GM12878 (cell line): ENCODE results near the gene AGAP1. TPM values are rescaled to one million over a fixed set of nuclear protein-coding genes. Genes with fewer than 3 reads are reported as not detected.

Source experiments
- ATAC-seq: fragments of 200-7000 bp; cut with Tn5 transposase; 3 replicates; pipeline ENCODE4 v1.9.1; 2020; ENCODE audit warnings: mild to moderate bottlenecking, moderate library complexity
- BruUV-seq: library from RNA; stranded (reverse); fragments of 400-500 nt; replicated peaks from 2 replicates; lab custom pipeline; 2021; lab: Mats Ljungman, UMichigan
- CTCF ChIA-PET: fragments of 300-600 bp; sonication (Branson Sonifier 250); formaldehyde crosslinking; extraction: SDS; loops from one replicate; lab custom pipeline; 2021; ENCODE audit warnings: inconsistent platforms; lab: Yijun Ruan, JAX
- POLR2A ChIA-PET: fragments of 350-600 bp; formaldehyde crosslinking; extraction: SDS; loops from one replicate; lab custom pipeline; 2021; ENCODE audit warnings: inconsistent platforms; lab: Charles Lee
- RAD21 ChIA-PET: fragments of 300-600 bp; sonication (Branson Sonifier 250); formaldehyde crosslinking; loops from one replicate; lab custom pipeline; 2023; ENCODE audit warnings: antibody characterized with exemption; ENCODE audit not compliant: unreplicated experiment; lab: Charles Lee
- SMC1A ChIA-PET: fragments of 300-600 bp; sonication (Branson Sonifier 250); formaldehyde crosslinking; loops from one replicate; lab custom pipeline; 2023; ENCODE audit not compliant: unreplicated experiment, uncharacterized antibody; lab: Charles Lee
- DNase-seq: peaks from one replicate; pipeline ENCODE4 v3.0.0-alpha.2; 2011; ENCODE audit warnings: low read depth, low spot score
- FAIRE-seq: peaks from 3 replicates; lab custom pipeline; 2011; peaks lifted over from hg19 to GRCh38; lab: Jason Lieb, UNC
- H2AFZ ChIP-seq: 2 replicates; pipeline ENCODE4 v1.6.0; 2011; ENCODE audit warnings: low read depth, low read length, control low read depth; ENCODE audit not compliant: control insufficient read depth
- H3K27ac ChIP-seq: 2 replicates; pipeline ENCODE4 v1.5.1; 2011; ENCODE audit warnings: control low read depth; ENCODE audit not compliant: control insufficient read depth, insufficient read depth
- H3K27me3 ChIP-seq, 2 experiments: replicated peaks in 1 of 2; 2 replicates each; pipeline versions ENCODE4 v1.6.0 to v1.6.1; 2011; ENCODE audit warnings: low read length in 1 of 2; ENCODE audit not compliant: control insufficient read depth in 2 of 2, insufficient read depth in 2 of 2
- H3K36me3 ChIP-seq, 2 experiments: 2 replicates each; pipeline ENCODE4 v1.5.1; 2011; ENCODE audit warnings: low read length in 1 of 2; ENCODE audit not compliant: control insufficient read depth in 2 of 2, insufficient read depth in 2 of 2
- H3K4me1 ChIP-seq: 2 replicates; pipeline ENCODE4 v1.6.1; 2011; ENCODE audit warnings: mild to moderate bottlenecking, low read length, moderate library complexity, mixed read lengths; ENCODE audit not compliant: control insufficient read depth, insufficient read depth
- H3K4me2 ChIP-seq: 2 replicates; pipeline ENCODE4 v1.6.0; 2011; ENCODE audit warnings: control low read depth; ENCODE audit not compliant: control insufficient read depth, insufficient read depth
- H3K4me3 ChIP-seq: fragments of 200-600 bp; sonication (generic); 2 replicates; pipeline ENCODE4 v1.5.1; 2016
- H3K79me2 ChIP-seq: 2 replicates; pipeline ENCODE4 v1.6.0; 2011; ENCODE audit warnings: low read length; ENCODE audit not compliant: control insufficient read depth, insufficient read depth
- H3K9ac ChIP-seq: 2 replicates; pipeline ENCODE4 v1.8.0; 2011; ENCODE audit warnings: low read length, control low read depth, mixed read lengths; ENCODE audit not compliant: control insufficient read depth, insufficient read depth
- H3K9me3 ChIP-seq: replicated peaks from 3 replicates; pipeline ENCODE4 v1.5.1; 2011; ENCODE audit warnings: mild to moderate bottlenecking, low read length; ENCODE audit not compliant: control insufficient read depth, insufficient read depth
- H4K20me1 ChIP-seq: 2 replicates; pipeline ENCODE4 v1.6.0; 2011; ENCODE audit not compliant: control insufficient read depth, insufficient read depth
- BACH1 ChIP-seq: fragments of 450-650 bp; IDR thresholded peaks from 2 replicates; pipeline ENCODE4 v1.6.1; 2017; ENCODE audit warnings: mild to moderate bottlenecking, borderline replicate concordance
- BRCA1 ChIP-seq: IDR thresholded peaks from 2 replicates; pipeline ENCODE4 v1.6.1; 2011; ENCODE audit warnings: low read depth, low read length, improper control_type of control experiment
- FOXK2 ChIP-seq: fragments of 450-650 bp; IDR thresholded peaks from 2 replicates; pipeline ENCODE4 v1.6.1; 2017; ENCODE audit warnings: mild to moderate bottlenecking, moderate library complexity
- NFIC ChIP-seq: IDR thresholded peaks from 2 replicates; pipeline ENCODE4 v1.6.1; 2012; ENCODE audit warnings: low read depth, mild to moderate bottlenecking, inconsistent platforms, low read length, moderate library complexity
- PAX5 ChIP-seq: IDR thresholded peaks from 2 replicates; pipeline ENCODE4 v1.6.1; 2011; ENCODE audit warnings: low read depth, low read length, borderline replicate concordance
- RFX5 ChIP-seq: IDR thresholded peaks from 2 replicates; pipeline ENCODE4 v1.6.1; 2011; ENCODE audit warnings: low read depth, low read length, improper control_type of control experiment
- SUPT20H ChIP-seq: IDR thresholded peaks from 2 replicates; pipeline ENCODE4 v1.6.1; 2011; ENCODE audit warnings: low read depth, mild to moderate bottlenecking, low read length, moderate library complexity, borderline replicate concordance; ENCODE audit not compliant: control insufficient read depth
- TARDBP ChIP-seq: IDR thresholded peaks from 2 replicates; pipeline ENCODE4 v1.6.1; 2016; ENCODE audit warnings: borderline replicate concordance
- WGBS: methylation state at CpG from one replicate; pipeline ENCODE4 v1.1.6; 2016; ENCODE audit warnings: low lambda C conversion rate; ENCODE audit not compliant: insufficient replicate concordance, insufficient coverage; ENCODE audit errors: missing lambda C conversion rate; 5-methylcytosine and 5-hydroxymethylcytosine counted together
- in situ Hi-C: fragments of 300-500 bp; cut with MboI; formaldehyde crosslinking; loops from 9 replicates; pipeline ENCODE4 v1.14.3; 2018; ENCODE audit warnings: mixed read lengths
- intact Hi-C: fragments of 100-400 bp; cut with micrococcal nuclease; formaldehyde crosslinking; loops from one replicate; pipeline ENCODE4 v1.14.2; 2022; ENCODE audit not compliant: unreplicated experiment
- polyA plus RNA-seq, 11 experiments: library from polyadenylated mRNA; depleted of rRNA in 4 of 11; unstranded in 6 of 11; stranded (reverse) in 5 of 11; fragments of >200 nt; fragmentation: Nextera tagmentation in 4 of 11; fragmentation: Illumina TruSeq in 1 of 11; extraction: Ambion mirVana in 4 of 11; extraction: Trizol in 1 of 11; gene quantifications; 1 replicate in 1 of 11; 2 replicates in 10 of 11; pipeline versions ENCODE4 v1.2.1 to v1.2.3, GENCODE V29; 2011 to 2016; ENCODE audit warnings: inconsistent platforms in 2 of 11, missing spikeins in 2 of 11, low read depth in 1 of 11
- total RNA-seq, 4 experiments: library from RNA; depleted of rRNA in 3 of 4; stranded (reverse); fragments of >200 nt in 3 of 4; fragmentation: Illumina TruSeq in 1 of 4; extraction: Trizol in 1 of 4; gene quantifications; 2 replicates each; pipeline versions ENCODE4 v1.2.1 to v1.2.3, GENCODE V29; 2013 to 2021
- TF ChIP-seq, protein P1 (sequence below): fragments of 150-350 bp; IDR thresholded peaks from 2 replicates; pipeline ENCODE4 v1.6.1; 2014; ENCODE audit warnings: mild to moderate bottlenecking, low read depth, low read length
- TF ChIP-seq, protein P2 (sequence below): fragments of 450-650 bp; formaldehyde crosslinking; IDR thresholded peaks from 2 replicates; pipeline ENCODE4 v1.5.0; 2022; ENCODE audit warnings: mild to moderate bottlenecking, missing genetic modification characterization
- TF ChIP-seq, protein P3 (sequence below): IDR thresholded peaks from 2 replicates; pipeline ENCODE4 v1.6.1; 2012; ENCODE audit warnings: improper control_type of control experiment, low read depth, low read length; ENCODE audit not compliant: insufficient replicate concordance

Gene AGAP1
- total and polyA plus RNA-seq, 10 of the 15 experiments (the other 5 are each of a cell fraction or from before 2014, with no cell fraction given): 0.05 to 0.15 (median 0.06) TPM; not detected in 7

DNA sequence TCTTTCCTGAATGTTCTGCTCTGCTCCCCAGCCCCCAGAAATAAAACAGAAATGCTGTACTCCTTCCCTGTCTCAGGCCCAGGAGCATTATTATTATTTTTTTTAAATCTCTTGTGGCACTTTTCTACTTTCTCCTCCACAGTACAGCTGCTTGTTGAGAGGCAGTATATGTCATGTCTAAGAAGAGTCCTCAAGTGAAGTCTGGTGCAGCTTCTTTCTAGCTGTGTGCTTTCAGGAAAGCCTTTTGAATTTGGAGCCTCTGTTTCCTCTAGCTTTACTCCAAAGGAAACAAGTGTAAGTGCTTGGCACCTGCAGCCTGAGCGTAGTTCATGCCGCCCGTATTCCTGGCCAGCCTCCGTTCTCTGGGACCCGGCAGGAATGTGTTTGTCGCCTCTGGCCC, 22.4 kb downstream of the AGAP1 start:
- no peaks in the 10 kb centered on the region for H3K79me2 ChIP-seq
- SMC1A ChIA-PET: no interaction called here
- RAD21 ChIA-PET: no interaction called here
- no peaks in the 10 kb centered on the region for H3K27me3 ChIP-seq
- no peaks in the 10 kb centered on the region for H3K36me3 ChIP-seq
- no peak overlapping the region for H3K4me3 ChIP-seq
- no peak for TF ChIP-seq BRCA1
- no peak for TF ChIP-seq FOXK2
- TF ChIP-seq SUPT20H: no peak
- TF ChIP-seq, protein P1, sequence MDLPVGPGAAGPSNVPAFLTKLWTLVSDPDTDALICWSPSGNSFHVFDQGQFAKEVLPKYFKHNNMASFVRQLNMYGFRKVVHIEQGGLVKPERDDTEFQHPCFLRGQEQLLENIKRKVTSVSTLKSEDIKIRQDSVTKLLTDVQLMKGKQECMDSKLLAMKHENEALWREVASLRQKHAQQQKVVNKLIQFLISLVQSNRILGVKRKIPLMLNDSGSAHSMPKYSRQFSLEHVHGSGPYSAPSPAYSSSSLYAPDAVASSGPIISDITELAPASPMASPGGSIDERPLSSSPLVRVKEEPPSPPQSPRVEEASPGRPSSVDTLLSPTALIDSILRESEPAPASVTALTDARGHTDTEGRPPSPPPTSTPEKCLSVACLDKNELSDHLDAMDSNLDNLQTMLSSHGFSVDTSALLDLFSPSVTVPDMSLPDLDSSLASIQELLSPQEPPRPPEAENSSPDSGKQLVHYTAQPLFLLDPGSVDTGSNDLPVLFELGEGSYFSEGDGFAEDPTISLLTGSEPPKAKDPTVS: no peak
- no peak for TF ChIP-seq RFX5
- TF ChIP-seq BACH1: no peak
- TF ChIP-seq, protein P2, sequence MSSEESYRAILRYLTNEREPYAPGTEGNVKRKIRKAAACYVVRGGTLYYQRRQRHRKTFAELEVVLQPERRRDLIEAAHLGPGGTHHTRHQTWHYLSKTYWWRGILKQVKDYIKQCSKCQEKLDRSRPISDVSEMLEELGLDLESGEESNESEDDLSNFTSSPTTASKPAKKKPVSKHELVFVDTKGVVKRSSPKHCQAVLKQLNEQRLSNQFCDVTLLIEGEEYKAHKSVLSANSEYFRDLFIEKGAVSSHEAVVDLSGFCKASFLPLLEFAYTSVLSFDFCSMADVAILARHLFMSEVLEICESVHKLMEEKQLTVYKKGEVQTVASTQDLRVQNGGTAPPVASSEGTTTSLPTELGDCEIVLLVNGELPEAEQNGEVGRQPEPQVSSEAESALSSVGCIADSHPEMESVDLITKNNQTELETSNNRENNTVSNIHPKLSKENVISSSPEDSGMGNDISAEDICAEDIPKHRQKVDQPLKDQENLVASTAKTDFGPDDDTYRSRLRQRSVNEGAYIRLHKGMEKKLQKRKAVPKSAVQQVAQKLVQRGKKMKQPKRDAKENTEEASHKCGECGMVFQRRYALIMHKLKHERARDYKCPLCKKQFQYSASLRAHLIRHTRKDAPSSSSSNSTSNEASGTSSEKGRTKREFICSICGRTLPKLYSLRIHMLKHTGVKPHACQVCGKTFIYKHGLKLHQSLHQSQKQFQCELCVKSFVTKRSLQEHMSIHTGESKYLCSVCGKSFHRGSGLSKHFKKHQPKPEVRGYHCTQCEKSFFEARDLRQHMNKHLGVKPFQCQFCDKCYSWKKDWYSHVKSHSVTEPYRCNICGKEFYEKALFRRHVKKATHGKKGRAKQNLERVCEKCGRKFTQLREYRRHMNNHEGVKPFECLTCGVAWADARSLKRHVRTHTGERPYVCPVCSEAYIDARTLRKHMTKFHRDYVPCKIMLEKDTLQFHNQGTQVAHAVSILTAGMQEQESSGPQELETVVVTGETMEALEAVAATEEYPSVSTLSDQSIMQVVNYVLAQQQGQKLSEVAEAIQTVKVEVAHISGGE (CRISPR knock-in tag): no peak
- no peak for TF ChIP-seq PAX5
- no peak for TF ChIP-seq NFIC
- TF ChIP-seq, protein P3, sequence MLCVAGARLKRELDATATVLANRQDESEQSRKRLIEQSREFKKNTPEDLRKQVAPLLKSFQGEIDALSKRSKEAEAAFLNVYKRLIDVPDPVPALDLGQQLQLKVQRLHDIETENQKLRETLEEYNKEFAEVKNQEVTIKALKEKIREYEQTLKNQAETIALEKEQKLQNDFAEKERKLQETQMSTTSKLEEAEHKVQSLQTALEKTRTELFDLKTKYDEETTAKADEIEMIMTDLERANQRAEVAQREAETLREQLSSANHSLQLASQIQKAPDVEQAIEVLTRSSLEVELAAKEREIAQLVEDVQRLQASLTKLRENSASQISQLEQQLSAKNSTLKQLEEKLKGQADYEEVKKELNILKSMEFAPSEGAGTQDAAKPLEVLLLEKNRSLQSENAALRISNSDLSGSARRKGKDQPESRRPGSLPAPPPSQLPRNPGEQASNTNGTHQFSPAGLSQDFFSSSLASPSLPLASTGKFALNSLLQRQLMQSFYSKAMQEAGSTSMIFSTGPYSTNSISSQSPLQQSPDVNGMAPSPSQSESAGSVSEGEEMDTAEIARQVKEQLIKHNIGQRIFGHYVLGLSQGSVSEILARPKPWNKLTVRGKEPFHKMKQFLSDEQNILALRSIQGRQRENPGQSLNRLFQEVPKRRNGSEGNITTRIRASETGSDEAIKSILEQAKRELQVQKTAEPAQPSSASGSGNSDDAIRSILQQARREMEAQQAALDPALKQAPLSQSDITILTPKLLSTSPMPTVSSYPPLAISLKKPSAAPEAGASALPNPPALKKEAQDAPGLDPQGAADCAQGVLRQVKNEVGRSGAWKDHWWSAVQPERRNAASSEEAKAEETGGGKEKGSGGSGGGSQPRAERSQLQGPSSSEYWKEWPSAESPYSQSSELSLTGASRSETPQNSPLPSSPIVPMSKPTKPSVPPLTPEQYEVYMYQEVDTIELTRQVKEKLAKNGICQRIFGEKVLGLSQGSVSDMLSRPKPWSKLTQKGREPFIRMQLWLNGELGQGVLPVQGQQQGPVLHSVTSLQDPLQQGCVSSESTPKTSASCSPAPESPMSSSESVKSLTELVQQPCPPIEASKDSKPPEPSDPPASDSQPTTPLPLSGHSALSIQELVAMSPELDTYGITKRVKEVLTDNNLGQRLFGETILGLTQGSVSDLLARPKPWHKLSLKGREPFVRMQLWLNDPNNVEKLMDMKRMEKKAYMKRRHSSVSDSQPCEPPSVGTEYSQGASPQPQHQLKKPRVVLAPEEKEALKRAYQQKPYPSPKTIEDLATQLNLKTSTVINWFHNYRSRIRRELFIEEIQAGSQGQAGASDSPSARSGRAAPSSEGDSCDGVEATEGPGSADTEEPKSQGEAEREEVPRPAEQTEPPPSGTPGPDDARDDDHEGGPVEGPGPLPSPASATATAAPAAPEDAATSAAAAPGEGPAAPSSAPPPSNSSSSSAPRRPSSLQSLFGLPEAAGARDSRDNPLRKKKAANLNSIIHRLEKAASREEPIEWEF: no peak
- TF ChIP-seq TARDBP: no peak
- no peaks in the 10 kb centered on the region for H4K20me1 ChIP-seq
- no peaks in the 10 kb centered on the region; the same call in 2 of the 3 replicates for H3K9me3 ChIP-seq
- CTCF ChIA-PET: no interaction called here
- no peak for ATAC-seq
- in situ Hi-C loops: no loop called here
- POLR2A ChIA-PET: no interaction called here
- FAIRE-seq: no peak
- no peak overlapping the region for H3K9ac ChIP-seq
- intact Hi-C loops: no loop called here
- no peak overlapping the region for H3K27ac ChIP-seq
- no peak overlapping the region for H3K4me2 ChIP-seq
- H2AFZ ChIP-seq: no peak overlapping the region
- 87% methylated on average over 6 of the region's 6 CpGs for WGBS
- no peaks in the 10 kb centered on the region for H3K4me1 ChIP-seq
- DNase-seq: no peak
- BruUV-seq: no TSS peak
